Measurements from ENCODE around the gene BRF1. TPM values are rescaled to one million over a fixed set of nuclear protein-coding genes. Genes with fewer than 3 reads are reported as not detected.

The BRF1 gene
- total RNA-seq, 1 donor from 2014 or later = 64.6 TPM

DNA sequence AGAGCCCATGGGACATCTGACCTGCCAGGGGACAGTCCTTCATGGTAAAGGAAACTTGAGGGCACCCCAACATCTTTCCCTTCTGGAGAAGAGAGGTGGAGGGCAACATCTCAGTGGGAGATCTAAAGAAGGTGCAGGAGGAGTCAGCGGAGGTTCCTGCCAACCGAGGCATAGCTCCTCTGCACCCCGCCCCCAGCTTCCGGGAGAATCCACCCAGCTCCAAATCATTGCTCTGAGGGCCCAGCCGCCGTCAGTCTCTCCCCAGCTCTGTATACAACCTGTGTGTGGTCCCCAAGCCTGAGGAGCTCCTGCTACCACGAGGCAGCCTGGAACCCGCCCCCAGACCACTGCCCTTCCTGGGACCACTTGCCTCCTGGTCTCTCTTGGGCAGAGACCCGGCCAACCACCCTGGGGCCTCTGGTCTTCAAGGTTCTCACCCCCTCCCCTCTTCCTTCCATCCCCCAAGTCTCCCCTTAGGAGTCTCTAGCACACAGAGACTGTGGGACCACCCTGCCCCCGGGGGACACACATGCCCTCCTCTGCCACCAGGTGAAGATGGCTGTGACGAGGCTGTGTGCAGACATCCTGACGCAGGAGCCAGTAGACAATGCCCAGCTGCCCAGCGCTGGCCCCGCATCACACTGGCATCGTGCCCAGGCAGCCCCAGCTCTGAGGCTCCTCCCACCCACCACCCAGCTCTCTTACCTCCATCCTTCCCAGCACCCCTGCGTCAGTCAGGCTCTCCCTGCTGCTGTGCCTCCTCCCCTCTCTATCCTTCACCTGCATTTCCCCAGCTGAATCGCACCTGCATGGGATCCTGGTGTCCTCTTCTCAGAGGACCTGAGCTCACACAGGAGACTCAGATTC is 106.7 kb downstream of the BRF1 start:
- Histone ChIP-seq H3K4me3 (no peak overlapping the region), H3K4me1 (peaks cover 51% of the 10 kb centered on the region), H3K27me3 (peaks cover 15% of the 10 kb centered on the region), H3K36me3 (no peaks in the 10 kb centered on the region), H3K27ac (no peak overlapping the region), H3K9me3 (no peaks in the 10 kb centered on the region)
- TF ChIP-seq, protein P1, sequence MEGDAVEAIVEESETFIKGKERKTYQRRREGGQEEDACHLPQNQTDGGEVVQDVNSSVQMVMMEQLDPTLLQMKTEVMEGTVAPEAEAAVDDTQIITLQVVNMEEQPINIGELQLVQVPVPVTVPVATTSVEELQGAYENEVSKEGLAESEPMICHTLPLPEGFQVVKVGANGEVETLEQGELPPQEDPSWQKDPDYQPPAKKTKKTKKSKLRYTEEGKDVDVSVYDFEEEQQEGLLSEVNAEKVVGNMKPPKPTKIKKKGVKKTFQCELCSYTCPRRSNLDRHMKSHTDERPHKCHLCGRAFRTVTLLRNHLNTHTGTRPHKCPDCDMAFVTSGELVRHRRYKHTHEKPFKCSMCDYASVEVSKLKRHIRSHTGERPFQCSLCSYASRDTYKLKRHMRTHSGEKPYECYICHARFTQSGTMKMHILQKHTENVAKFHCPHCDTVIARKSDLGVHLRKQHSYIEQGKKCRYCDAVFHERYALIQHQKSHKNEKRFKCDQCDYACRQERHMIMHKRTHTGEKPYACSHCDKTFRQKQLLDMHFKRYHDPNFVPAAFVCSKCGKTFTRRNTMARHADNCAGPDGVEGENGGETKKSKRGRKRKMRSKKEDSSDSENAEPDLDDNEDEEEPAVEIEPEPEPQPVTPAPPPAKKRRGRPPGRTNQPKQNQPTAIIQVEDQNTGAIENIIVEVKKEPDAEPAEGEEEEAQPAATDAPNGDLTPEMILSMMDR (IDR thresholded peaks at IDR 0.05) = no peak
- TF ChIP-seq POLR2AphosphoS5 (IDR thresholded peaks at IDR 0.05; ENCODE audit: insufficient read depth in 1 of 2, low read depth in 1 of 2) = no peak
- intact Hi-C loops (cut with DNase I) = no loop called here
- DNase-seq (ENCODE audit: extremely low spot score in 2 of 2) = no peak

- H3K4me3 ChIP-seq = no peak overlapping the region
- no peaks in the 10 kb centered on the region for H3K9me3 ChIP-seq
- H3K27me3 ChIP-seq = peaks cover 15% of the 10 kb centered on the region
- intact Hi-C loops (cut with DNase I) = no loop called here
- H3K27ac ChIP-seq = no peak overlapping the region
- H3K36me3 ChIP-seq = no peaks in the 10 kb centered on the region
- TF ChIP-seq POLR2AphosphoS5 (IDR thresholded peaks at IDR 0.05; ENCODE audit: insufficient read depth in 1 of 2, low read depth in 1 of 2) (no peak), POLR2A (IDR thresholded peaks at IDR 0.05) (no peak)
- TF ChIP-seq, protein P1 (IDR thresholded peaks at IDR 0.05) = no peak
- no peak for DNase-seq (ENCODE audit: extremely low spot score in 2 of 2)
- H3K4me1 ChIP-seq = peaks cover 48% of the 10 kb centered on the region
These were observed 107.7 kb downstream of the BRF1 start for GRCh38 chr14:105192866-105193731.

DNA sequence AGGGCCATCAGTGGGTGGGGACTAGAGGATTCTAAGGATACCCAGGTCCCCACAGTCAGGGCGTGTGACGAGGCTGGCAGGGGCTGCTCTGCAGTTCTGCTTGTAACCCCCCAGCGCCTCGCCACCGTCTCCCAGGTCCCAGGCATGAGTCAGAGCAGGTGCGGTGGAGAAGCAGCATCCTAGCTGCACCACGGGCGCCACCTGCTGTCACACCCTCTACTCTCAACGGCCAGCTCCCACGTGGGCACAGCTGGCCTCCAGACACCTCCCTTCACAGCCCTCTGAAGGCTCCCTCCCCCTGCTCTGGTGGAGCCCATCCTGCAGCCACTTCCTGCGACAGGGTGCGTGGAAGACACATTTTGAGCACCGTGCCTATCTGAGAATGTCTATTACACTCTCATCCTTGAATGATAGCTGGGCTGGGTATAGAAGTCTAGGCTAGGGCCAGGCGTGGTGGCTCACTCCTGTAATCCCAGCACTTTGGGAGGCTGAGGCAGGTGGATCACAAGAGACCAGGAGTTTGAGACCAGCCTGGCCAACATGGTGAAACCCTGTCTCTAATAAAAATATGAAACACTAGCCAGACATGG is 112.8 kb downstream of the BRF1 start:
- TF ChIP-seq POLR2AphosphoS5 (IDR thresholded peaks at IDR 0.05; ENCODE audit: insufficient read depth in 1 of 2, low read depth in 1 of 2) (no peak), POLR2A (IDR thresholded peaks at IDR 0.05) (no peak)
- TF ChIP-seq, protein P1 (IDR thresholded peaks at IDR 0.05) = no peak
- Histone ChIP-seq H3K27ac (no peak overlapping the region), H3K4me1 (peaks cover 4% of the 10 kb centered on the region), H3K4me3 (no peak overlapping the region), H3K27me3 (no peaks in the 10 kb centered on the region), H3K9me3 (no peaks in the 10 kb centered on the region), H3K36me3 (no peaks in the 10 kb centered on the region)
- DNase-seq (ENCODE audit: extremely low spot score in 2 of 2) = no peak
- intact Hi-C loops (cut with DNase I) = no loop called here

GRCh38 chr14:105187116-105187515 is 113.7 kb downstream of the BRF1 start:
- Histone ChIP-seq H3K36me3 (no peaks in the 10 kb centered on the region), H3K27me3 (no peaks in the 10 kb centered on the region), H3K4me1 (peaks cover 7% of the 10 kb centered on the region), H3K27ac (no peak overlapping the region), H3K4me3 (no peak overlapping the region), H3K9me3 (no peaks in the 10 kb centered on the region)
- intact Hi-C loops (cut with DNase I) = no loop called here
- TF ChIP-seq, protein P1 (IDR thresholded peaks at IDR 0.05) = no peak
- no peak for DNase-seq (ENCODE audit: extremely low spot score in 2 of 2)
